Activated naive CD4-positive, alpha-beta T cell treated with anti-CD3 and anti-CD28 coated beads for 36 hours (primary cell): Measurements from ENCODE around the gene ZNF791. TPM values are rescaled to one million over a fixed set of nuclear protein-coding genes. Genes with fewer than 3 reads are reported as not detected.
A peak's percentile ranks its signal among the peaks of the same experiment; 100 is the strongest.
"Not testable (repeated sequence)": the region's sequence is repeated elsewhere in the genome, so short reads cannot be mapped to it uniquely, and the experiment has no call there.

Experiments
- CTCF ChIA-PET: fragments of 350-600 bp; sonication (Branson Sonifier 250); formaldehyde crosslinking; loops from one replicate; lab custom pipeline; 2021; ENCODE audit warnings: antibody characterized with exemption; lab: Charles Lee
- DNase-seq: peaks from one replicate; pipeline ENCODE4 v3.0.0-alpha.2; 2020
- H3K27ac Mint-ChIP-seq: one replicate; pipeline ENCODE4 v1.8.0; 2021; ENCODE audit warnings: mild to moderate bottlenecking, mixed read lengths
- H3K27me3 Mint-ChIP-seq: one replicate; pipeline ENCODE4 v1.8.0; 2021; ENCODE audit warnings: low read depth, mixed read lengths
- H3K36me3 Mint-ChIP-seq: one replicate; pipeline ENCODE4 v1.8.0; 2021; ENCODE audit warnings: low read depth, mixed read lengths
- H3K4me1 Mint-ChIP-seq: one replicate; pipeline ENCODE4 v1.8.0; 2021; ENCODE audit warnings: low read depth, mixed read lengths
- H3K4me3 Mint-ChIP-seq: one replicate; pipeline ENCODE4 v1.8.0; 2021; ENCODE audit warnings: mild to moderate bottlenecking, moderate library complexity, mixed read lengths
- H3K9me3 Mint-ChIP-seq: one replicate; pipeline ENCODE4 v1.8.0; 2021; ENCODE audit warnings: mixed read lengths
- intact Hi-C: fragments of 100-400 bp; cut with micrococcal nuclease; formaldehyde crosslinking; loops from one replicate; pipeline ENCODE4 v1.15.1; 2023
- total RNA-seq, 2 experiments: library from RNA; stranded (reverse); gene quantifications; one replicate each; pipeline ENCODE4 v1.2.3, GENCODE V29; 2021

The ZNF791 gene
- total RNA-seq, 2 experiments from 2014 or later: 11.2 to 11.9 TPM

DNA sequence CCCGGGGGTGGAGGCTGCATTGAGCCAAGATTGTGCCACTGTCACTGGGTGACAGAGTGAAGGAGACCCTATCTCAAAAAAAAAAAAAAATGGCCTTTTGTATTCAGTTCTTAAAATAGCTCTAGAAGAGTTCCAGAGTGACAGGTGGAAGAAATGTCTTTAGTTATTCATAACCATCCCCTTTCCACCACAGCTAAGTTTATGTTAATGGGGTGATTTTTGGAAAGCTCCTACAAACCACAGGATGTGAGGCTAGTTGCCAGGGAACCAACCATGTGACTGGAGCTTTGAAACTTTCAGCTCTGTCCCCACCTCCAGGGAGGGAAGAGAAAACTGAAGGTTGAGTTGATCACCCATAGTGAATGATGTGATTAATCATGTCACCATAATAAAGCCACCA, 7.0 kb upstream of the ZNF791 start:
- CTCF ChIA-PET: interaction anchor here (1.1 kb wide), 1 partner anchor 10 kb away, joined by 3 read pairs; no protein-coding TSS in a partner anchor
- peak overlapping the region; percentile 61 for H3K27ac Mint-ChIP-seq
- H3K9me3 Mint-ChIP-seq: no peaks in the 10 kb centered on the region
- no peak overlapping the region for H3K4me3 Mint-ChIP-seq
- peaks cover 9% of the 10 kb centered on the region for H3K36me3 Mint-ChIP-seq
- DNase-seq: peak; percentile 88
- peaks cover 20% of the 10 kb centered on the region for H3K4me1 Mint-ChIP-seq
- intact Hi-C loops: loop anchor here (1.0 kb wide), 1 partner anchor 10 kb away; no protein-coding TSS in a partner anchor
- H3K27me3 Mint-ChIP-seq: no peaks in the 10 kb centered on the region

DNA sequence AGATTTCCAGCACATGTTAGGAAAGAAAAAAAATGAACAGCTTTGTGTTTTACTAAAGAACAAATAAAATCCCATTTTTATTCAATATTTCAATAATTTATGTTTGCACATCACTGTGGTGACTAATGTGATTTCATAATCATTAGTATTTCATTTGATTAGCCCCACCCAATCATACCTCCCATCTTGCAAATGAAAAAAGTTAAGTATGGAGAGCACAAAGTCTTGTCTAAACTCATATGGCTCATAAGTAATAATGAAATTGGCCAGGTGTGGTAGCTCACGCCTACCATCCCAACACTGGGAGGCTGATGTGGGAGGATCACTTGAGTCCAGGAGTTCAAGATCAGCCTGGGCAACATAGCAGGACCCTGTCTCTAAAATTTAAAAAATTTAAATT, 3.9 kb upstream of the ZNF791 start:
- no peak for DNase-seq
- Mint-ChIP-seq H3K36me3 (peaks cover 7% of the 10 kb centered on the region), H3K27ac (no peak overlapping the region), H3K27me3 (no peaks in the 10 kb centered on the region), H3K4me1 (peaks cover 34% of the 10 kb centered on the region), H3K4me3 (no peak overlapping the region), H3K9me3 (no peaks in the 10 kb centered on the region)
- CTCF ChIA-PET: no interaction called here
- intact Hi-C loops: no loop called here

DNA sequence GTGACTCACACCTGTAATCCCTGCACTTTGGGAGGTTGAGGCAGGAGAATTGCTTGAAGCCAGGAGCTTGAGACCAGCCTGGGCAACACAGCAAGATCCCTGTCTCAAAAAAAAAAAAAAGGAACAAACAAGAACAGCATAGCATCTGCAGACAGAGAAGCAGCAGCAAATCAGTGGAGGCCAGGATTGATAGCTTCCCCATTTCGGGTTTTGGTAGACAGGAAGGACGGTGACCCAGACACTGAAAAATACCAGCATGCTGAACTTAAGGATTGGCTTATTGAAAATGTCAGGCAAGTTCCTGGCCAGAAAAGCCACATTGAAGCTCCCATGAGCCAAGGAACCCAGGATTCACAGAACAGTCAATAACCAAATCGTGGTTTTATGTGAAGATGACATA, 3.1 kb upstream of the ZNF791 start:
- H3K36me3 Mint-ChIP-seq: peaks cover 4% of the 10 kb centered on the region
- intact Hi-C loops: no loop called here
- CTCF ChIA-PET: interaction anchor here (0.6 kb wide), 1 partner anchor 30 kb away, joined by 4 read pairs; no protein-coding TSS in a partner anchor
- no peak overlapping the region for H3K27ac Mint-ChIP-seq
- H3K27me3 Mint-ChIP-seq: no peaks in the 10 kb centered on the region
- no peak overlapping the region for H3K4me3 Mint-ChIP-seq
- DNase-seq: no peak
- H3K9me3 Mint-ChIP-seq: no peaks in the 10 kb centered on the region
- H3K4me1 Mint-ChIP-seq: peaks cover 38% of the 10 kb centered on the region

DNA sequence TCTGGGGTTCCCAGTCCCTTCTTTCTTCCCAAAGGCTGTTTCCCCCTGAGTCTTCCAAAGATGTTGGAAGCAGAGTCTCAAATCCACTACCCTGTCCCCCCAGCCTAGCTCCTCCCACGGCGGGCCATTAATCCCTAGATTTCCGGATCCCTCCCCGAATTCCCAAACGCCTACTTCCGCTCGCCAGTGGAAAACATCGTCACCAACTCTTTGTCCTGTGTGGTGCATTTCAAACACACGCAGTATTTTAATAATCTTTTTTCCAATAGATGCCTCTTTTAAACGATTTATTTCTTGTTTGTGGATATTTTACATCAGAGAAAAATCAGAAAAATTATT, 610 bp downstream of the ZNF791 start:
- H3K4me1 Mint-ChIP-seq: peaks cover 49% of the 10 kb centered on the region
- H3K27ac Mint-ChIP-seq: peak overlapping the region; percentile 95
- no peak for DNase-seq
- H3K27me3 Mint-ChIP-seq: no peaks in the 10 kb centered on the region
- intact Hi-C loops: loop anchor here (2.0 to 5.0 kb wide), 4 partner anchors 47 to 624 kb away; partner anchors contain the start of genes TRIR and ZNF136
- H3K9me3 Mint-ChIP-seq: no peaks in the 10 kb centered on the region
- H3K36me3 Mint-ChIP-seq: peaks cover 19% of the 10 kb centered on the region
- H3K4me3 Mint-ChIP-seq: peak overlapping the region; percentile 100
- CTCF ChIA-PET: no interaction called here

DNA sequence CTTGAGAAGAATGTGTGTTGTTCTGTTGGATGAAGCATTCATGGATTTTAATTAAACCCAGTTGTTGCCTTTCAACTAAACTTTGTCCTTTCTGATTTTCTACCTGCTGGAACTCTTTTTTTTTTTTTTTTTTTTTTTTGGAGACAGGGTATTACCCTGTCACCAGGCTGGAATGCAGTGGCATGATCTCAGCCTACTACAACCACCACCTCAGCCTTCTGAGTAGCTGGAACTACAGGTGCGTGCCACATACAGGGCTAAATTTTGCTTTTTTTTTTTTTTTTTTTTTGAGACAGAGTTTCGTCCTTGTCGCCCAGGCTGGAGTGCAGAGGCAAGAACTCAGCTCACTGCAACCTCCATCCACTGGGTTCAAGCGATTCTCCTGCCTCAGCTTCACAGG, 6.9 kb downstream of the ZNF791 start:
- CTCF ChIA-PET: no interaction called here
- no peak overlapping the region for H3K4me3 Mint-ChIP-seq

DNA sequence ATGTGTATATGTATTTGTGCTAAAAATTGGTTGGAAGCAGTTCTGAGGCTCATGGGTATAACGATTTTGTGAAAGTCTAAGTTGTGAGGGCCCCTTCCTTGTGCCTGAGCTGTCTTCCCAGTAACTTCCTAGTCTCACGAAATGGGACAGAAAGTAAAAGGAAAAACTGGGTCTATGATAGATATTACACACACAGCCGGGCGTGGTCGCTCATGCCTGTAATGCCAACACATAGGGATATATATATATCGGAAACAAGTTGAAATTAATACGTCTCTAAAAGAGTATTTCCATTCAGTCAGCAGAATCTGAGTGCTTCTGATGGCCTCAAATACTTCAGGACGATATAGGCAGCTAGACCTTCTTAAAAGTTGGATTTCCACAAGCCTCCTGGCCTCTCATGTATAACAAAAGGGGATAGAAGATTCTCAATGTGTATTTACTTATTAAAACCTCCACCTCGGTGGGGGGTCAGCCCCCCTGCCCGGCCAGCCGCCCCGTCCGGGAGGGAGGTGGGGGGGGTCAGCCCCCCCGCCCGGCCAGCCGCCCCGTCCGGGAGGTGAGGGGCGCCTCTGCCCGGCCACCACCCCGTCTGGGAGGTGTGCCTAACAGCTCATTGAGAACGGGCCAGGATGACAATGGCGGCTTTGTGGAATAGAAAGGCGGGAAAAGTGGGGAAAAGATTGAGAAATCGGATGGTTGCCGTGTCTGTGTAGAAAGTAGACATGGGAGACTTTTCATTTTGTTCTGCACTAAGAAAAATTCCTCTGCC, 10.7 kb downstream of the ZNF791 start:
- H3K4me3 Mint-ChIP-seq, H3K9me3 Mint-ChIP-seq, H3K27me3 Mint-ChIP-seq, DNase-seq, intact Hi-C loops, H3K27ac Mint-ChIP-seq, CTCF ChIA-PET: not testable (repeated sequence)
- peaks cover 18% of the 10 kb centered on the region for H3K36me3 Mint-ChIP-seq
- peaks cover 14% of the 10 kb centered on the region for H3K4me1 Mint-ChIP-seq

More for the DNA sequence above, 6.9 kb downstream of the ZNF791 start:
- peaks cover 42% of the 10 kb centered on the region for H3K4me1 Mint-ChIP-seq
- H3K9me3 Mint-ChIP-seq: no peaks in the 10 kb centered on the region
- intact Hi-C loops: no loop called here
- H3K36me3 Mint-ChIP-seq: peaks cover 22% of the 10 kb centered on the region
- H3K27me3 Mint-ChIP-seq: no peaks in the 10 kb centered on the region
- no peak for DNase-seq
- no peak overlapping the region for H3K27ac Mint-ChIP-seq

DNA sequence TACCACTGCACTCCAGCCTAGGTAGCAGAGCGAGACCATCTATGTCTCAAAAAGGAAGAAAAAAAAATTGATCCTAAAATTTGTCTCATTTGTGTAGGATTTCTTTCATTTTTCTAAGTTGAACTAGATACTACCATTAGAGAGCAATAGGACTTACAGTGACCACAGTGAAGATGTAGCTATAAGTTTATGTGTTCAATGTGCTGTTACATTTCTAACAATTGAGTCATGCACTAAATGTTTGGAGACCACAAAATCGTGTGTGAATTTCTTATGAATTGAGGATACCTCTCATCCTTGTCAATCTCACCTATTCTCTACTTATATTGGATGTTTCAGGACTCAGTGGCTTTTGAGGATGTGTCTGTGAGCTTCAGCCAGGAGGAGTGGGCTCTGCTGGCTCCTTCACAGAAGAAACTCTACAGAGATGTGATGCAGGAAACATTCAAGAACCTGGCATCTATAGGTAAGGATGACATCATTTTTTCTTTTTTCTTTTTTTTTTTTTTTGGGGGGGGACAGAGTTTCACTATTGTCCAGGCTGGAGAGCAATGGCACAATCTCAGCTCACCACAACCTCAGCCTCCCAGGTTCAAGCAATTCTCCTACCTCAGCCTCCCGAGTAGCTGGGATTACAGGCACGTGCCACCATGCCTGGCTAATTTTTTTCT, 12.8 kb downstream of the ZNF791 start:
- H3K27me3 Mint-ChIP-seq: no peaks in the 10 kb centered on the region
- CTCF ChIA-PET: interaction anchor here (0.6 to 1.1 kb wide), 2 partner anchors 10 to 59 kb away, joined by 3 read pairs; no protein-coding TSS in a partner anchor
- H3K36me3 Mint-ChIP-seq: peaks cover 34% of the 10 kb centered on the region
- no peak overlapping the region for H3K4me3 Mint-ChIP-seq
- H3K9me3 Mint-ChIP-seq: peaks cover 16% of the 10 kb centered on the region
- peaks cover 12% of the 10 kb centered on the region for H3K4me1 Mint-ChIP-seq
- intact Hi-C loops: no loop called here
- no peak for DNase-seq
- no peak overlapping the region for H3K27ac Mint-ChIP-seq

DNA sequence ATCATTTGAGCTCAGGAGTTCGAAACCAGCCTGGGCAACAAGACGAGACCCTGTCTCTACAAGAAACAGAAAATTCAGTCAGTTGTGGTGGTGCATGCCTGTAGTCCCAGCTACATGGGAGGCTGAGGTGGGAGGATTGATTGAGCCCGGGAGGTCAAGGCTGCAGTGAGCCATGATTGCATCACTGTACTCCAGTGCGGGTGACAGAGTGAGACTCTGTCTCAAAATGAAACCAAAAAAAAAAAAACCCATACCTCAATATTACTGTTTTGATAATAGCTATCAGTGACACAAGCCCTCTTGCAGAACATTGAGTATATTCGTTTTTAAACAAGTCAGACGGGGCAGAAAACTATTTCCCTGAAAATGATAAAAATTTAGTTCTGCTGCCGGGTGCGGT, 16.2 kb downstream of the ZNF791 start:
- CTCF ChIA-PET: no interaction called here
- DNase-seq: no peak
- Mint-ChIP-seq H3K4me1 (peaks cover 13% of the 10 kb centered on the region), H3K4me3 (no peak overlapping the region), H3K9me3 (peaks cover 25% of the 10 kb centered on the region), H3K36me3 (peaks cover 50% of the 10 kb centered on the region), H3K27me3 (no peaks in the 10 kb centered on the region), H3K27ac (no peak overlapping the region)
- intact Hi-C loops: no loop called here

DNA sequence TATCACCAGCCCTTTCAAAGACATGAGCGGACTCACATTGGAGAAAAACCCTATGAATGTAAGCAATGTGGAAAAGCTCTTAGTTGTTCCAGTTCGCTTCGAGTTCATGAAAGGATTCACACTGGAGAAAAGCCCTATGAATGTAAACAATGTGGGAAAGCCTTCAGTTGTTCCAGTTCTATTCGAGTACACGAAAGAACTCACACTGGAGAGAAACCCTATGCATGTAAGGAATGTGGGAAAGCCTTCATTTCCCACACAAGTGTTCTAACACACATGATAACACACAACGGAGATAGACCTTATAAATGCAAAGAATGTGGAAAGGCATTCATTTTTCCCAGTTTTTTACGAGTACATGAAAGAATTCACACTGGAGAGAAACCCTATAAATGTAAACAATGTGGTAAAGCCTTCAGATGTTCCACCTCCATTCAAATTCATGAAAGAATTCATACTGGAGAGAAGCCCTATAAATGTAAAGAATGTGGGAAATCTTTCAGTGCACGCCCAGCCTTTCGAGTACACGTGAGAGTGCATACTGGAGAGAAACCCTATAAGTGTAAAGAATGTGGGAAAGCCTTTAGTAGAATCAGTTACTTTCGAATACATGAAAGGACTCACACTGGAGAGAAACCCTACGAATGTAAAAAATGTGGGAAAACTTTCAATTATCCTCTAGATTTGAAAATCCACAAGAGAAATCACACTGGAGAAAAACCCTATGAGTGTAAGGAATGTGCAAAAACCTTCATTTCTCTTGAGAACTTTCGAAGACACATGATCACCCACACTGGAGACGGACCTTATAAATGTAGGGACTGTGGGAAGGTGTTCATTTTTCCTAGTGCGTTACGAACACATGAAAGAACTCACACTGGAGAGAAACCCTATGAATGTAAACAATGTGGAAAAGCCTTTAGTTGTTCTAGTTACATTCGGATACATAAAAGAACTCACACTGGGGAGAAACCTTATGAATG, 17.6 kb downstream of the ZNF791 start:
- intact Hi-C loops: no loop called here
- Mint-ChIP-seq H3K36me3 (peaks cover 48% of the 10 kb centered on the region), H3K9me3 (peaks cover 25% of the 10 kb centered on the region), H3K4me1 (peaks cover 13% of the 10 kb centered on the region), H3K27me3 (no peaks in the 10 kb centered on the region), H3K4me3 (no peak overlapping the region), H3K27ac (no peak overlapping the region)
- DNase-seq: no peak
- CTCF ChIA-PET: no interaction called here

DNA sequence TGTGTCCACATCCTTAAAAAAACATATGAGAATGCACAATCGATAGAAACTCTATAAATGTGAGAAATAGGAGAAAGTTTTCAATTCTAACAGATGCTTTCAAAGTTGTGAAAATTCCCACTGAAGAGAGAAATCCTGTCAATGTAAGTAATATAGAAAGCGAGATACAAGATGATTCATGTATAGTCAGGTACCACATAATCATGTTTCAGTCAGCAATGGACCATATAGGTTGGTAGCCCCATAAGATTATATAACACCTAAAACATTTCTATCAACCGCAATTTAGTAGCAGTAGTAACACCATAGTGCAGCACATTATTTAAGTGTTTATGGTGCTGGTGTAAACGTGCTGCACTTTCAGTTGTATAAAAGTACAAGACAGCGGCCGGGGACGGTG, 18.5 kb downstream of the ZNF791 start:
- peaks cover 47% of the 10 kb centered on the region for H3K36me3 Mint-ChIP-seq
- peaks cover 15% of the 10 kb centered on the region for H3K4me1 Mint-ChIP-seq
- H3K9me3 Mint-ChIP-seq: peaks cover 25% of the 10 kb centered on the region
- H3K27me3 Mint-ChIP-seq: no peaks in the 10 kb centered on the region
- no peak for DNase-seq
- intact Hi-C loops: no loop called here
- no peak overlapping the region for H3K4me3 Mint-ChIP-seq
- no peak overlapping the region for H3K27ac Mint-ChIP-seq
- CTCF ChIA-PET: no interaction called here

DNA sequence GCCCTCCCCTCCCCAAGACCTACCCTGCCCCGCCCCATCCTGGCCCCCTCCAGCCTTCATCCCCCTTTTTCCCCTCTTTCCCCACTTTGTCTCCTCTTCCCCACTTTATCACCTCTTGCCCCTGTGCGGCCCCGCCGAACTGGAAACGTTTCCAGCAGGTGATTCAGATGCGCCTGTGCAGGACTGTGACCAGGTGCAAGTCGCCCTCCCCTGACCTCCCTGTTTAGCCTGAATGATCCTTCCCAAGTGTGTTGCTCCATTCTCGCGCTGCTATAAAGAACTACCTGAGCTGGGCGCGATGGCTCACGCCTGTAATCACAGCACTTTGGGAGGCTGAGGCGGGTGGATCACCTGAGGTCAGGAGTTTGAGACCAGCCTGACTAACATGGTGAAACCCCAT, 25.9 kb downstream of the ZNF791 start:
- Mint-ChIP-seq H3K36me3 (peaks cover 5% of the 10 kb centered on the region), H3K4me1 (peaks cover 28% of the 10 kb centered on the region), H3K9me3 (no peaks in the 10 kb centered on the region), H3K27ac (no peak overlapping the region), H3K27me3 (no peaks in the 10 kb centered on the region), H3K4me3 (no peak overlapping the region)
- no peak for DNase-seq
- CTCF ChIA-PET: no interaction called here
- intact Hi-C loops: no loop called here
